GM18505 (cell line): ENCODE data around the gene PDE6G.

ENCODE experiments used
- ATAC-seq: cut with Tn5 transposase; IDR thresholded peaks from one replicate; pipeline ENCODE4 v1.9.1; 2021; ENCODE audit not compliant: unreplicated experiment
- POLR2A ChIP-seq: IDR thresholded peaks from 4 replicates; pipeline ENCODE4 v1.6.1; 2011; ENCODE audit warnings: borderline replicate concordance; ENCODE audit not compliant: insufficient read depth, insufficient read length; ENCODE audit errors: extremely low read depth

PDE6G gene

DNA sequence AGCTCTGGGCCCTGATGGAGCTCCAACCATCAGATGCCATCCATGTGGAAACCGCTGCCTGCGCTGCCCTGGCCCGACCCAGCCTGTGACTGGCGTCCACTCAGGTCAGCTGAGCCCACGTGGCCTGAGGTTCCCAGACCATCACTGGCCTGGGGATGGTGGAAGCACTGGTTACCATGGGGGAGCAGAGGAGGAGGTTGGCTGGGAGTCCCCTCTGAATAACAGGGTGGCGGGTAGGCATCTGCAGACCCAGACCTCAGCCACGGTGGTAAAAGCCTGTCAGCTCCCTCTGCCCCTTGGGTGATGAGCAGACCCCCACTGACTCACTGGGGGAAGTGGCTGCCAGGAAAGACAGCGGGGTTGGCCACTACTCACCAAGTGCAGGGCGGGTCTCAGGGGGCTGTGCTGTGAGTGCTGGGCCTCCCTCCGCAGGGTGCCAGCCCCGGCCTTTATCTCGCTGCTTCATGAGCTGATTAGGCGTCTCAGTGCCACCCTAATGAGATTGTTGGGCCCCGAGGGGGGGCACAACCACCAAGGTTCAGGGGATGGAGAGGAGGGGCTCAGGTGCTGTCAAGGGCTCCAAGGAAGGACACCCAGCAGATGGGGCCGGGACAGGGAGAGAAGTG is at the start of gene PDE6G:
Gene PDE6G (minus strand): TSS at position 425 of the 626 bp plus-strand sequence. CDS start 3,237 bp downstream, outside the sequence.
- ATAC-seq = no peak
- TF ChIP-seq POLR2A = no peak

DNA sequence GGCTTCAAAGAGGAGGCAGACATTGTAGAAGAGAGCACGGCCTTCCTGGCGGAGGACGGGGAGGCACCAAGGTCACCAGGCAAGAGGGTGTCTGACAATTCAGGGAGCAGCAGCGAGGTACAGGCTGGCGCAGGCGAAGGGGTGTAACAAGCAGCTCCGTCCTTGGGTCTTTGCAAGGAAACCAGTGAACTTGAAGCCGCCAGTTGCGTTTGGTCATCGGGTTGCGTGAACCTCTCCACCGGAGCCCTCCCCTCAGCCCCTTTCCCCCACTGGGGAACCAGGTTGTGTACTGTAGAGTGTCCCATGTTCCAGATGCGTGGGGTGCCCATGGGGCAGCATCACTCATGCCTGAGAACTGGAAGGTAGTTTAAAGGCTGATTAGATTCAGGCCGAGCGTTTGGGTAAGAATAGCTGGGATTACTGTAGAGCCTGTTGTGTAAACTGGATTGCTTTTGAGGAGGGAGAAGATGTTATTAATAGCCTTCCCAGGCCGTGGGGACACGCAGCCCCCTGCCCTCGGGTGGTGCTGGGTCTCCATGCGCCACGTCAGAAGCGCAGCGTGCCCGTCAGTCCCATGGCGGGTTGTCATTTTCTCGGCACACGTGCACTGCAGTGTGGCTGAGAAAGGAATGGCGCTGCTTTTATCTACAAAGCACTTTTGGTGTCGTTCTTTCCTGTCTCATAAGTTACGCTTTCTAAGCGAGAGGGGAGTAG is 49.3 kb upstream of the PDE6G start:
- TF ChIP-seq POLR2A = no peak
- ATAC-seq = no peak

DNA sequence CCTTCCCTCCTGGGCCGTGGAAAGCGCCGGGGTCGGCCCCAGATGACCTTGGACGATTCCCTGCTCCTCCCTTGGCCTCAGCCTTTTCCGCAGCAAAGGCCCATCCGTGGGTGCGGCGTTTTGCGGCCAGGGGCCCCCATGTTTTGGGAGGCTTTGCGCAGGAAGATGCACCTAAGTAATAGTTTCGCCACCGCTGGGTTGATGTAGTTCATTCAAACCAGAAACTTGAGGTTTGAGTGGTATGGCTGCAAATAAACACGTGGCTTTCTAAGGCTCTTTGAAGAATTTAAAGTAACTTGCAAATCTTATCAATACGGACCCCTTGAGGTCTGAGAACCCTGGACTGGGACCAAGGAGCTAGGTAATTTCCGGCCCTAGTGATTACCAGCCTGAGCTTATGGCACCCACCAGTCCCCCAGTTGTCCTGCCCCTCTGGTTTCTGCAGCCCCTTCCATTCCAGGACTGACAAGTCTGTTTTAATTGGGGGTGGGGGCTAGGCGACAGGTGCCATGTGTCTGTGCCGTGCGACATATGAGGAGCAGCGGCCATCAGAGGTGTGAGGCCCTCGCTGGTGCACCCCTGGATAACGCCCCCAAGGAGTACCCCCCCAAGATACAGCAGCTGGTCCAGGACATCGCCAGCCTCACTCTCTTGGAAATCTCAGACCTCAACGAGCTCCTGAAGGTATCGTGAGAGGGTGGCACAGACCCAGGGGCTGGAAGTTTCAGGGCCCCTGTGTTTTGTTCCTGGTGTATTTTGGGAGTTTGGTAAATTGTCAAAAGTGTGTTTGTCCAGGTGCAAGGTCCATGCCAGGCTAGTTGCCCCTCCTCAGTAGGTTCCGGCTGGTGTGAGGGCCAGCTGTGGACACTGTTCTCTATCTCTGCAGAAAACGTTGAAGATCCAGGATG is 47.7 kb upstream of the PDE6G start:
- no peak for ATAC-seq
- TF ChIP-seq POLR2A = no peak

DNA sequence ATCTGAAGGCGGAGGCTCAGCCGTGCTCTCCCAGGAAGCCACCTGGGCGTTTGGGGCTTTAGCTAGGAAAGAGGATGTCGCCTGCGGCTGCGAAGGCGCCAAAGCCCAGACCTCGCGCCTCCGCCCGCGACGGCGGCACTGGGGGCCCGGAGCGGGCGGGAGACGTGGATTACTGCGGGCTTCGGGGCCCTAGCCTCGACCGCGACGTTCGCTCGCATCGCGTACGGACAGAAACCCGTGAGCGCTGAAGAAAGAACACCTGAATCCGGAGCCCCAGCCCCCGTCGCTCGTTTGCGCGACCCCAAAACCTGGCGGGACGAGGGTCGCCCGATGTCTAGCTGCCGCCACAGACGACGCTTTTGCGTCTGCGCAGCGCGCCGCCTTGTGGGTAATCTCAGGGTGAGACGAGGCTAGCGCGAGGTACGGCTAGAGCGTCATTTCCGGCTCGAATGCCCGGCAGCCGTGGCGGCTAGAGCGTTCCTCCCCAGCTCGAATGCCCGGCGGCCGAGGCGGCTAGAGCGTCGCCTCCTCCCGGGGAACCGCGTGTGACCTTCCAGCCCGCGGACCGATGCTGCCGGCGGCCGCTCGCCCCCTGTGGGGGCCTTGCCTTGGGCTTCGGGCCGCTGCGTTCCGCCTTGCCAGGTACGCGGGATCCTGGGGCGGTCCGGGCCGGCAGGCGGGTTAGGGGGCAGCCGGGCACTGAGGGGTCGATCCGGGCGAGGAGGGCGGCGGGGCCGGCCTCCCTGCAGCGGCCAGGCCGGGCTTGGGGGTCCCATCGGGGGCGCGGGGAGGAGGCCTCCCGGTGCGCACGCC is 46.8 kb upstream of the PDE6G start, which contains the start of gene MRPL12:
Gene MRPL12 (plus strand): TSS at position 434 of the 813 bp plus-strand sequence. CDS start 135 bp downstream, at position 569.
- peak; percentile 83 for ATAC-seq

DNA sequence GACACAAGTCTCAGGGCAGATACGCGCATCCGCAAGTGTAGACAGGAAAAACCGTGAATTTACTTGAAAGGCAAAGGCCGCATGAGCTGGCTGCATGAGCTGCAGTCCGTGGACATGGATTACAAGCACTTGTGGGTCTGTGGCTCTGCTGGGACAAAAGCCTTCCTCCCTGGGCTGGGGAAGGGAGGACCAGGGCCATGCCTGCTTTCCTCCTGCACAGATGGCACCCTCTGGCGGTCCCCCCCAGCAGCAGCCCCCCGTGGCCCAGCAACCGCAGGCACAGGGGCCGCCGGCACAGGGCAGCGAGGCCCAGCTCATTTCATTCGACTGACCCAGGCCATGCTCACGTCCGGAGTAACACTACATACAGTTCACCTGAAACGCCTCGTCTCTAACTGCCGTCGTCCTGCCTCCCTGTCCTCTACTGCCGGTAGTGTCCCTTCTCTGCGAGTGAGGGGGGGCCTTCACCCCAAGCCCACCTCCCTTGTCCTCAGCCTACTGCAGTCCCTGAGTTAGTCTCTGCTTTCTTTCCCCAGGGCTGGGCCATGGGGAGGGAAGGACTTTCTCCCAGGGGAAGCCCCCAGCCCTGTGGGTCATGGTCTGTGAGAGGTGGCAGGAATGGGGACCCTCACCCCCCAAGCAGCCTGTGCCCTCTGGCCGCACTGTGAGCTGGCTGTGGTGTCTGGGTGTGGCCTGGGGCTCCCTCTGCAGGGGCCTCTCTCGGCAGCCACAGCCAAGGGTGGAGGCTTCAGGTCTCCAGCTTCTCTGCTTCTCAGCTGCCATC is 45.1 kb upstream of the PDE6G start:
- TF ChIP-seq POLR2A = no peak
- ATAC-seq = no peak

More for the DNA sequence above, 46.8 kb upstream of the PDE6G start, which contains the start of gene MRPL12:
- TF ChIP-seq POLR2A = peak; percentile 96

DNA sequence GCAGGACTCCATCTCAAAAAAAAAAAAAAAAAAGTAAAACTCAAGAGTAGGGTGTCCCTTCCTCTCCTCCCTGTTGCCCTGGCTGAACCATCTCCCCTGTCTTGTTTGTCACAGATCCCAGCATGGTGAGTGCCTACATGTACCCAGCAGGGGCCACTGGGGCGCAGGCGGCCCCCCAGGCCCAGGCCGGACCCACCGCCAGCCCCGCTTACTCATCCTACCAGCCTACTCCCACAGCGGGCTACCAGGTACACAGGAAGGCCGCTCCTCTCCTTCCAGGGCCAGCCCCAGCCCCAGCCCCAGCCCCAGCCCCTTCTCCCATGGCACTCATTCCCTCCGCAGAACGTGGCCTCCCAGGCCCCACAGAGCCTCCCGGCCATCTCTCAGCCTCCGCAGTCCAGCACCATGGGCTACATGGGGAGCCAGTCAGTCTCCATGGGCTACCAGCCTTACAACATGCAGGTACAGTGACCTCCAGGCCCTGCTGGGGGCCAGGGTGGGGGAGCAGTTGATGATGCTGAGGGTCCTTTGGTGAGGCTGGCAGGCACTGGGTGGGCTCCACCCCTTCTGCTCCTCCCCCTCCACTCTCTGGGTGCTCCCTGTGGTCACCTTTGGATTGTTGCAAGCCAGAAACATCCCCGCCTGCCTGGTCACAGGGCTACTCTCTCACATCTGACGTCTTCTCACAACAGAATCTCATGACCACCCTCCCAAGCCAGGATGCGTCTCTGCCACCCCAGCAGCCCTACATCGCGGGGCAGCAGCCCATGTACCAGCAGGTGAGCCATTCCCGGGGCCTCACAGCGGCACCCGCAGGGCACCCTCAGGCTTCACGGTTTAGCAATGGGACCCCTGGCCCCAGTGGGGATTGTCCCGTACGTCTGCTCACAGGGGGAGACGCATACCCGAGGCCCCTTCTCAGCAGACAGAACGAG is 44.3 kb upstream of the PDE6G start:
- TF ChIP-seq POLR2A = peak; percentile 8
- no peak for ATAC-seq

- ATAC-seq = no peak
- no peak for TF ChIP-seq POLR2A
These were observed 41.1 kb upstream of the PDE6G start for GRCh38 chr17:81697261-81698044.

DNA sequence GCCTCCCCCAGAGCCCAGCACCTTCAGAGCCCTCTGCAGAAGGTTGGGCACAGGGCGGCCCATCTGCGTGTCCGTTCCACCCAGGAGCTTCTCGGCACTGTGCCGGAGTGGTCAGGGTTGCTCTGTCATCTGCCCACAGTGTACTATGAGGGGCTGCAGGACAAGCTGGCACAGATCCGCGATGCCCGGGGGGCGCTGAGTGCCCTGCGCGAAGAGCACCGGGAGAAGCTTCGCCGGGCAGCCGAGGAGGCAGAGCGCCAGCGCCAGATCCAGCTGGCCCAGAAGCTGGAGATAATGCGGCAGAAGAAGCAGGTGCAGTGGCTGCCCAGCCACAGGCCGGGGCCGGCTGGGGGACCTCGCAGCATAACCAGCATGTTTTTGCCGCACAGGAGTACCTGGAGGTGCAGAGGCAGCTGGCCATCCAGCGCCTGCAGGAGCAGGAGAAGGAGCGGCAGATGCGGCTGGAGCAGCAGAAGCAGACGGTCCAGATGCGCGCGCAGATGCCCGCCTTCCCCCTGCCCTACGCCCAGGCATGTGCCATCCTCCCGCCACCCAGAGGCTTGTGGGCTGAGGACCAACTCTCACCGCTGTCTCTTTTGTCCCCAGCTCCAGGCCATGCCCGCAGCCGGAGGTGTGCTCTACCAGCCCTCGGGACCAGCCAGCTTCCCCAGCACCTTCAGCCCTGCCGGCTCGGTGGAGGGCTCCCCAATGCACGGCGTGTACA is 40.0 kb upstream of the PDE6G start:
- no peak for ATAC-seq
- peak; percentile 11 for TF ChIP-seq POLR2A

- TF ChIP-seq POLR2A = peak; percentile 6
- no peak for ATAC-seq
These were observed 39.5 kb upstream of the PDE6G start for GRCh38 chr17:81695801-81696200.

GRCh38 chr17:81695211-81695610 is 38.9 kb upstream of the PDE6G start:
- no peak for TF ChIP-seq POLR2A
- no peak for ATAC-seq
